Colonic mucosa (tissue), 4 donors: ENCODE measurements around the gene PREX1. TPM values are rescaled to one million over a fixed set of nuclear protein-coding genes. Genes with fewer than 3 reads are reported as not detected.

Experiments used
- DNase-seq: peaks from one replicate; pipeline ENCODE4 v3.0.0-alpha.2; 2020
- H3K27ac ChIP-seq: fragments of 200-600 bp; one replicate; pipeline ENCODE4 v1.8.0; 2021
- H3K27me3 ChIP-seq: fragments of 200-600 bp; one replicate; pipeline ENCODE4 v1.8.0; 2021
- H3K36me3 ChIP-seq: fragments of 200-600 bp; one replicate; pipeline ENCODE4 v1.8.0; 2021
- H3K4me1 ChIP-seq: fragments of 200-600 bp; one replicate; pipeline ENCODE4 v1.8.0; 2021; ENCODE audit warnings: mild to moderate bottlenecking
- H3K4me3 ChIP-seq: fragments of 200-600 bp; one replicate; pipeline ENCODE4 v1.8.0; 2021
- H3K9ac ChIP-seq, 2 donors: one replicate each; pipeline ENCODE4 v1.7.0; 2013; ENCODE audit warnings: control low read depth in 2 of 2, low read depth in 2 of 2, low read length in 2 of 2
- H3K9me3 ChIP-seq: fragments of 200-600 bp; one replicate; pipeline ENCODE4 v1.8.0; 2021
- CTCF ChIP-seq: fragments of 200-600 bp; IDR thresholded peaks from one replicate; pipeline ENCODE4 v1.8.0; 2022; ENCODE audit warnings: antibody characterized with exemption, mild to moderate bottlenecking
- intact Hi-C: fragments of 100-400 bp; cut with DNase I; formaldehyde crosslinking; loops from one replicate; pipeline ENCODE4 v1.14.1; 2022
- total RNA-seq, 2 donors: library from RNA; stranded (reverse); fragmentation: NEBNext Ultra II Directional in 1 of 2; extraction: Animal tissue kit (Norgen Biotek cat#: 25700) in 1 of 2; gene quantifications; one replicate each; pipeline ENCODE4 v1.2.1, GENCODE V29; 2021
- donor health status: healthy.
- donor health status: DM: no; HTN: no; CAD: no.
- donor health status: DM: no; HTN: no; CAD: no.

Gene PREX1
- total RNA-seq, 2 donors from 2014 or later: 7.2 to 24.6 TPM

- Histone ChIP-seq H3K9ac (no peak overlapping the region), H3K4me1 (no peaks in the 10 kb centered on the region), H3K27me3 (no peaks in the 10 kb centered on the region), H3K36me3 (no peaks in the 10 kb centered on the region), H3K4me3 (no peak overlapping the region), H3K9me3 (no peaks in the 10 kb centered on the region), H3K27ac (no peak overlapping the region)
- intact Hi-C loops: no loop called here
- DNase-seq: no peak
- TF ChIP-seq CTCF: no peak
Measured at GRCh38 chr20:48612335-48612734, 215.5 kb downstream of the PREX1 start.

- H3K4me1 ChIP-seq: no peaks in the 10 kb centered on the region
- no peaks in the 10 kb centered on the region for H3K27me3 ChIP-seq
- H3K36me3 ChIP-seq: no peaks in the 10 kb centered on the region
- intact Hi-C loops: no loop called here
- no peak overlapping the region for H3K27ac ChIP-seq
- H3K9me3 ChIP-seq: no peaks in the 10 kb centered on the region
- DNase-seq: no peak
- H3K4me3 ChIP-seq: no peak overlapping the region
- no peak overlapping the region for H3K9ac ChIP-seq
- TF ChIP-seq CTCF: no peak
Measured at GRCh38 chr20:48610996-48611395, 216.8 kb downstream of the PREX1 start.

GRCh38 chr20:48609491-48609978 is 218.3 kb downstream of the PREX1 start:
- no peaks in the 10 kb centered on the region for H3K4me1 ChIP-seq
- H3K27ac ChIP-seq: no peak overlapping the region
- DNase-seq: no peak
- TF ChIP-seq CTCF: no peak
- H3K9me3 ChIP-seq: no peaks in the 10 kb centered on the region
- no peak overlapping the region for H3K9ac ChIP-seq
- no peaks in the 10 kb centered on the region for H3K27me3 ChIP-seq
- H3K4me3 ChIP-seq: no peak overlapping the region
- intact Hi-C loops: no loop called here
- H3K36me3 ChIP-seq: no peaks in the 10 kb centered on the region

GRCh38 chr20:48608756-48609155 is 219.0 kb downstream of the PREX1 start:
- Histone ChIP-seq H3K27me3 (no peaks in the 10 kb centered on the region), H3K9me3 (no peaks in the 10 kb centered on the region), H3K36me3 (no peaks in the 10 kb centered on the region), H3K27ac (no peak overlapping the region), H3K4me3 (no peak overlapping the region), H3K4me1 (no peaks in the 10 kb centered on the region), H3K9ac (no peak overlapping the region)
- no peak for TF ChIP-seq CTCF
- DNase-seq: no peak
- intact Hi-C loops: no loop called here

GRCh38 chr20:48607544-48607865 is 220.3 kb downstream of the PREX1 start:
- Histone ChIP-seq H3K27me3 (no peaks in the 10 kb centered on the region), H3K9ac (no peak overlapping the region), H3K4me3 (no peak overlapping the region), H3K4me1 (no peaks in the 10 kb centered on the region), H3K36me3 (no peaks in the 10 kb centered on the region), H3K27ac (no peak overlapping the region), H3K9me3 (no peaks in the 10 kb centered on the region)
- no peak for DNase-seq
- no peak for TF ChIP-seq CTCF
- intact Hi-C loops: no loop called here
